ENCODE data around the gene RASA4B.

RASA4B gene

DNA sequence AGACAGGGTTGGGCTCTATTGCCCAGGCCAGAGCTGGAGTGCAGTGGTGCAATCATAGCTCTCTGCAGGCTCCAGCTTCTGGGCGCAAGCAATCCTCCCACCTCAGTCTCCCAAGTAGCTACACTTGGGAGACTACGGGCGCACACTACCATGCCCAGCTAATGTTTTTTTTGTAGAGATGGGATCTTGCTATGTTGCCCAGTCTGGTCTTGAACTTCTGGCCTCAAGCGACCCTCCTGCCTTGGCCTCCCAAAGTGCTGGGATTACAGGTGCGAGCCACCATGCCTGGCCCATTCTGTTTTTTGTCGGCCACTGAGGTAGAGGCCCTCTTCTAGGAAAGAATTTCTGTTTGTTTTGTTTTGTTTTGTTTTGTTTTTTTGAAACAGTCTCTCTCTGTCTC, 65.1 kb downstream of the RASA4B start:
- Histone ChIP-seq H3K9me3 (ENCODE audit: control insufficient read depth, low read length) (no peaks in the 10 kb centered on the region), H3K4me3 (ENCODE audit: insufficient read depth, low read depth, low read length) (no peak overlapping the region), H3K36me3 (ENCODE audit: control insufficient read depth, insufficient read depth, low read length) (peaks cover 6% of the 10 kb centered on the region), H3K27ac (ENCODE audit: insufficient read depth, low read depth, low read length, poor library complexity, severe bottlenecking) (no peak overlapping the region), H3K27me3 (ENCODE audit: control insufficient read depth, insufficient read depth, low read length, poor library complexity, severe bottlenecking) (no peaks in the 10 kb centered on the region), H3K4me1 (ENCODE audit: control insufficient read depth, insufficient read depth, low read length) (peaks cover 4% of the 10 kb centered on the region)
- WGBS, 2 experiments: 92 to 96% methylated on average over 6 of the region's 6 CpGs

DNA sequence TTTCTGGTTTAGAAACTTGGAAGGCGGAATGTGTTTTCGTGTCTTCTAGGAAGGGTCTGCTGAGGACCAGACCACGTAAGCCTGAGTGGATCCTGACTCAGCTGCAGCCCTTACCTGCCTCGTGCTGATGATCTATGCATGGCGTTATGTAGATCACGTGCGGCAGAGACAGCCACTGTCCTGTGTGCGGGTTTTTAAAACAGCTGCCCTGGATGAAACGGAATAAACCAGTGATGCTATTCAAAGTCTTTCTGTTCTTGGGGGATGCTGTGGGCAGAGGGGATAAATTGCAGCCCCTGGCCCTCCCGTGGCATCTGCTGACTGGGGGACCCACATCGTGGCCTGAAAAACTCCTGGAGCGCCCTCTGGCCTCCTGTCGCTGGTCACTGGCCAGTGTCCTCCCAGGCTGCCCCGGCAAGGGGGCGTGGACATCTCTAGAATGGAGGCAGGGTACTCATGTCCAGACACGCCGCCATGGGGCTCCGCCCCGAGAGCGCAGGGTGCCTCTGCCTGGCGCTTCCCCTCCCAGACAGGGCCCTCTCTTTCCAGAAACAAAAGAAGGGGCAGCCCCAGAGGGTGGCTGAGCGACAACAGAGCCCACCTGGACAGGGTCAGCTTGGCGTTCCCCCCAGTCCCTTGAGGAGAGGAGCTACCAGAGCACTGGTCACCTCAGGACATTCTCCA, 66.1 kb downstream of the RASA4B start:
- H3K27ac ChIP-seq (ENCODE audit: insufficient read depth, low read depth, low read length, poor library complexity, severe bottlenecking): no peak overlapping the region
- no peak overlapping the region for H3K4me3 ChIP-seq (ENCODE audit: insufficient read depth, low read depth, low read length)
- WGBS, 2 experiments: 66 to 71% methylated on average over 23 of the region's 23 CpGs
- H3K27me3 ChIP-seq (ENCODE audit: control insufficient read depth, insufficient read depth, low read length, poor library complexity, severe bottlenecking): no peaks in the 10 kb centered on the region
- no peaks in the 10 kb centered on the region for H3K9me3 ChIP-seq (ENCODE audit: control insufficient read depth, low read length)
- H3K4me1 ChIP-seq (ENCODE audit: control insufficient read depth, insufficient read depth, low read length): peaks cover 4% of the 10 kb centered on the region
- no peaks in the 10 kb centered on the region for H3K36me3 ChIP-seq (ENCODE audit: control insufficient read depth, insufficient read depth, low read length)

DNA sequence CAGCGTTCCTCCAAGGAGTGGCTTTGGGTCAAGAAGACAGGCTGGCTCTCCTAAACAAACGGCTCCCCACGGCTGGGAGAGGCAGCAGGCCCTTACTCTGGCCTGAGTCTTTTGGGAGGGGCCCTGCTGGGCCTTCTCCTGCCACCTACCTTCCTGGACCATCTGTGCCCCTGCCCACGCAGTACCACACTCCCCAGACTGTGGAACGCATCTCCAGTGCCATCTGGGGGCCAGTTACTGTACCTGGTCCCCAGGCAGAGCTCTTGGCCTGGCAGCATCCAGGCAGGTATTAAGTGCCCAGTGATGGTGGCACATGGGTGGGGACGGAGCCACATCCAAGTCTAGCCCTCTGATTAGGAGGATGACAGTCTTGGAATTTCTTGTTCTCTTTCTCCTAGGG, 67.3 kb downstream of the RASA4B start:
- no peak overlapping the region for H3K4me3 ChIP-seq (ENCODE audit: insufficient read depth, low read depth, low read length)
- H3K27me3 ChIP-seq (ENCODE audit: control insufficient read depth, insufficient read depth, low read length, poor library complexity, severe bottlenecking): no peaks in the 10 kb centered on the region
- no peaks in the 10 kb centered on the region for H3K9me3 ChIP-seq (ENCODE audit: control insufficient read depth, low read length)
- no peaks in the 10 kb centered on the region for H3K36me3 ChIP-seq (ENCODE audit: control insufficient read depth, insufficient read depth, low read length)
- peaks cover 4% of the 10 kb centered on the region for H3K4me1 ChIP-seq (ENCODE audit: control insufficient read depth, insufficient read depth, low read length)
- 89 to 92% methylated on average over 6 of the region's 6 CpGs for WGBS, 2 experiments
- H3K27ac ChIP-seq (ENCODE audit: insufficient read depth, low read depth, low read length, poor library complexity, severe bottlenecking): no peak overlapping the region

DNA sequence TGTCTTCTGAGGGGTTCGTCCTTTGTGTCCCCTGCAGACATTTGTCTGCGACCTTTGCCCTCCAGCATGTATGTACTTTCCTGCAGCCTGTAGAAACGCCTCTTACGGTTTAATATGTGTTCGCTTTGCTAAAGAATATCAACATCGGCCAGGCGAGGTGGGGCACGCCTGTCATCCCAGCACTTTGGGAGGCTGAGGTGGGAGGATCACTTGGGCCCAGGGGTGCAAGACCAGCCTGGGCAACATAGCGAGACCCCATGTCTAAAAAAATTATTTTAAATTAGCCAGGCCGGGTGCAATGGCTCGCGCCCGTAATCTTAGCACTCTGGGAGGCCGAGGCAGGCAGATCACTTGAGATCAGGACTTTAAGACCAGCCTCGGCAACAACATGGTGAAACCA, 68.4 kb downstream of the RASA4B start:
- Histone ChIP-seq H3K36me3 (ENCODE audit: control insufficient read depth, insufficient read depth, low read length) (no peaks in the 10 kb centered on the region), H3K9me3 (ENCODE audit: control insufficient read depth, low read length) (no peaks in the 10 kb centered on the region), H3K4me3 (ENCODE audit: insufficient read depth, low read depth, low read length) (no peak overlapping the region), H3K27me3 (ENCODE audit: control insufficient read depth, insufficient read depth, low read length, poor library complexity, severe bottlenecking) (no peaks in the 10 kb centered on the region), H3K27ac (ENCODE audit: insufficient read depth, low read depth, low read length, poor library complexity, severe bottlenecking) (no peak overlapping the region), H3K4me1 (ENCODE audit: control insufficient read depth, insufficient read depth, low read length) (peaks cover 4% of the 10 kb centered on the region)
- WGBS, 2 experiments: 95 to 97% methylated on average over 15 of the region's 15 CpGs

DNA sequence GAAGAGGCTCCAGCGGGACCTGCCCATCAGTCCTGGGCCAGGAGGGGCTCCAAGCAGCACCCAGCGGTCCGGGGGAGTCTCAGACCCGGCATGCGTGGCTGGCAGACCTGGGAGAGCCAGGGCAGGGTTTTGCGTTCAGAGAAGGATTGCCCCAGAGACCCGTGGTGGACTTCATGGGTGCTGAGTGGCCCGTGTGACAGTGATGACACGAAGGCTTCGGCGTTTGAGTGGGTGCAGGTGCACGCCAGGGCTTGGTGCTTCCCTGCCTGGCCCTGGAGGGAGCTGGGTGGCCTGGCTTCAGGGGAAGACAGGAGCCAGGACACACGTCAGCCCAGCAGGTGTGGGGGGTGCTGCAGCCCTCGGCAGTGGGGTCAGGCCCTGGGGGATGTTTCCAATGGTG, 70.3 kb downstream of the RASA4B start:
- H3K36me3 ChIP-seq (ENCODE audit: control insufficient read depth, insufficient read depth, low read length): no peaks in the 10 kb centered on the region
- WGBS, 2 experiments: 93 to 94% methylated on average over 14 of the region's 14 CpGs
- H3K27ac ChIP-seq (ENCODE audit: insufficient read depth, low read depth, low read length, poor library complexity, severe bottlenecking): no peak overlapping the region
- H3K27me3 ChIP-seq (ENCODE audit: control insufficient read depth, insufficient read depth, low read length, poor library complexity, severe bottlenecking): no peaks in the 10 kb centered on the region
- H3K4me3 ChIP-seq (ENCODE audit: insufficient read depth, low read depth, low read length): no peak overlapping the region
- no peaks in the 10 kb centered on the region for H3K9me3 ChIP-seq (ENCODE audit: control insufficient read depth, low read length)
- H3K4me1 ChIP-seq (ENCODE audit: control insufficient read depth, insufficient read depth, low read length): peaks cover 4% of the 10 kb centered on the region

DNA sequence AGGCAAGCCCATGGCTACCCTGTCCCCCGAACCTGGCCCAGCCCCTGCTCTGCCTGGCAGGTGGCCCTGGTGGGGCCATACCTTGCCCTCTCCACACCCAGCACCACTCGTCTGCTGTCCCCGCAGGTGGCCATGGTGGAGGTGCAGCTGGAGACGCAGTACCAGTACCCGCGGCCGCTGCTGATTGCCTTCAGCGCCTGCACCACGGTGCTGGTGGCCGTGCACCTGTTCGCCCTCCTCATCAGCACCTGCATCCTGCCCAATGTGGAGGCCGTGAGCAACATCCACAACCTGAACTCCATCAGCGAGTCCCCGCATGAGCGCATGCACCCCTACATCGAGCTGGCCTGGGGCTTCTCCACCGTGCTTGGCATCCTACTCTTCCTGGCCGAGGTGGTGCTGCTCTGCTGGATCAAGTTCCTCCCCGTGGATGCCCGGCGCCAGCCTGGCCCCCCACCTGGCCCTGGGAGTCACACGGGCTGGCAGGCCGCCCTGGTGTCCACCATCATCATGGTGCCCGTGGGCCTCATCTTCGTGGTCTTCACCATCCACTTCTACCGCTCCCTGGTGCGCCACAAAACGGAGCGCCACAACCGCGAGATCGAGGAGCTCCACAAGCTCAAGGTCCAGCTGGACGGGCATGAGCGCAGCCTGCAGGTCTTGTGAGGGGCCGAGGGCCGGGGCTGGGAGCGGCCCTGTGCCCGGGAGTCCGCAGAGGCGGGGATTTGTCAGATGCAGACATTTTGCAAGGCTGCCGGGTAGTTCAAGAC, 71.0 kb downstream of the RASA4B start:
- WGBS, 2 experiments: 95 to 97% methylated on average over 41 of the region's 41 CpGs
- Histone ChIP-seq H3K4me3 (ENCODE audit: insufficient read depth, low read depth, low read length) (no peak overlapping the region), H3K9me3 (ENCODE audit: control insufficient read depth, low read length) (no peaks in the 10 kb centered on the region), H3K27ac (ENCODE audit: insufficient read depth, low read depth, low read length, poor library complexity, severe bottlenecking) (no peak overlapping the region), H3K36me3 (ENCODE audit: control insufficient read depth, insufficient read depth, low read length) (no peaks in the 10 kb centered on the region), H3K27me3 (ENCODE audit: control insufficient read depth, insufficient read depth, low read length, poor library complexity, severe bottlenecking) (no peaks in the 10 kb centered on the region), H3K4me1 (ENCODE audit: control insufficient read depth, insufficient read depth, low read length) (peaks cover 4% of the 10 kb centered on the region)

DNA sequence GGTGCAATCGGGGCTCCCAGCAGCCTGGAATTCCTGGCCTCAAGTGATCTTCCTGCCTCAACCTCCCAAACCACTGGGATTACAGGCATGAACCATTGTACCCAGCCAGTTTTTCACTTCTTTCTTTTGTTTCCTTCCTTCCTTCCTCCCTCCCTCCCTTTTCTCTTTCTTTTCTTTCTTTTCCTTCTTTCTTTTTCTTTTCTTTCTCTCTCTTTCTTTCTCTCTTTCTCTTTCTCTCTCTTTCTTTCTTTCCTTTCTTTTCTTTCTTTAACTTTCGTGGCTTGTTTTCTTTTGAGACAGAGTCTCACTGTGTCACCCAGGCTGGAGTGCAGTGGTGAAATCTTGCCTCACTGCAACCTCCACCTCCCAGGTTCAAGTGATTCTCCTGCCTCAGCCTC, 71.9 kb downstream of the RASA4B start:
- Histone ChIP-seq H3K36me3 (ENCODE audit: control insufficient read depth, insufficient read depth, low read length) (no peaks in the 10 kb centered on the region), H3K9me3 (ENCODE audit: control insufficient read depth, low read length) (no peaks in the 10 kb centered on the region), H3K27me3 (ENCODE audit: control insufficient read depth, insufficient read depth, low read length, poor library complexity, severe bottlenecking) (no peaks in the 10 kb centered on the region), H3K4me3 (ENCODE audit: insufficient read depth, low read depth, low read length) (no peak overlapping the region), H3K4me1 (ENCODE audit: control insufficient read depth, insufficient read depth, low read length) (no peaks in the 10 kb centered on the region), H3K27ac (ENCODE audit: insufficient read depth, low read depth, low read length, poor library complexity, severe bottlenecking) (no peak overlapping the region)
- WGBS, 2 experiments: 84 to 89% methylated on average over 2 of the region's 2 CpGs

DNA sequence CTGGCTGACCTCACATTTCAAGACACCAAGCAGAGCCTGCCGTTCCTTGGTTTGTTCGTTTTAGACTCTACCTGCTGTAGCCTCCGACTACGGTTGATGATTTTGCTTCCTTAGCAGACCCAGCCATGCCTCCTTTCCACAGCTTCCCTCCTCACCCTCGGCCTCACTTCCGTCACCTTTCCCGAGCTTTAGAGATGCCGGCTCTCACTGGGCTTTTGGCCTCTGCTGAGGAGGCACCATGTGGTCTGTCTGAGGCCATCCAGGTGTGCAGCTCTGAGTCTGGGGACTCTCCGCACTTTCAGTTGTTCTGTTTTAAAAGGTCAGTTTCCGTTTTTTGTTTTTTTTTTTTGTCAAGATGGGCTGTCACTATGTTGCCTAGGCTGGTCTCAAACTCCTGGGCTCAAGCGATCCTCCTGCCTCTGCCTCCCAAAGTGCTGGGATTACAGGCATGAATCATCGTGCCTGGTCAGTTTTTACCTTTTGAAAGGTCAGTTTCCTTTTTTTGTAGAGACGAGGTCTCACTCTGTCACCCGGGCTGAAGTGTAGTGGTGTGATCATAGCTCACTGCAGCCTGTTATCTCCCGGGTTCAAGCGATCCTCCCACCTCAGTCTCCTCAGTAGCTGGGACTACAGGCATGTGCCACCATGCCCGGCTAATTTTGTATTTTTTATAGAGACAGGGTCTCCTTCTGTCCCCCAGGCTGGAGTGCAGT, 72.5 kb downstream of the RASA4B start:
- 92 to 95% methylated on average over 17 of the region's 17 CpGs for WGBS, 2 experiments

DNA sequence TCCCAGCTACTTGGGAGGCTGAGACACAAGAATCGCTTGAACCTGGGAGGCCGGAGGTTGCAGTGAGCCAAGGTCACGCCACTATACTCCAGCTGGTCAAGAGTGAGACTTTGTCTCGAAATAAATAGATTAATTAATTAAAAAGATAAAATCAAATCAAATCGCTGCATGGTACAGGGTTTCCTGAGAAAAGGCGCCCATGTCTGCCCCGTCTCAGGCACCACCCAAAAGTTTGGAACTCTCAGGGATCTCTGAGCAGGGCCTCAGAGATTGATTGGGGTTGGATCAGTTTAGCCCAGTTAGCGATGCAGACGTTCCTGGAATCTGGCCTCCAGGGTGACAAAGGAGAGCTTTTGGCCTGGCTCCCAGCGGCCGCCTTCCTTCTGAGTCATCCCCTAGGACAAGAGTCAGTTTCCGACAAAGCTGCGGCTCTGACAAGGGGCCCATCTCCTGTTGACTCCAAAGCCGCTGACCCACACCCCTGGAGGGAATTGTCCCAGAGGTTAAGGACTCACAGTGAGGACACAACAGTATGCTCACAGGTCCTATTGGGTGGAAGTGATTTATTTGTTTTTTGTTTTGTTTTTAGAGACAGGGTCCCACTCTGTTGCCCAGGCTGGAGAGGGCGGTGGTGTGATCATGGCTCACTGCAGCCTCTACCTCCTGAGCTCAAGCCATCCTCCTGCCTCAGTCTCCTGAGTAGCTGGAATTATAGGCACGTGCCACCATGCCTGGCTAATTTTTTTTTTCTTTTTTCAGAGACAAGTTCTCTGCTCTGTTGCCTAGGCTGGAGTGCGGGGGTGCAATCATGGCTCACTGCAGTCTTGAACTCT, 77.4 kb downstream of the RASA4B start:
- Histone ChIP-seq H3K4me1 (ENCODE audit: control insufficient read depth, insufficient read depth, low read length) (no peaks in the 10 kb centered on the region), H3K27ac (ENCODE audit: insufficient read depth, low read depth, low read length, poor library complexity, severe bottlenecking) (peak overlapping the region; percentile 71), H3K27me3 (ENCODE audit: control insufficient read depth, insufficient read depth, low read length, poor library complexity, severe bottlenecking) (no peaks in the 10 kb centered on the region), H3K9me3 (ENCODE audit: control insufficient read depth, low read length) (no peaks in the 10 kb centered on the region), H3K36me3 (ENCODE audit: control insufficient read depth, insufficient read depth, low read length) (peaks cover 4% of the 10 kb centered on the region), H3K4me3 (ENCODE audit: insufficient read depth, low read depth, low read length) (no peak overlapping the region)
- 71 to 73% methylated on average over 17 of the region's 17 CpGs for WGBS, 2 experiments

More for the DNA sequence above, 72.5 kb downstream of the RASA4B start:
- H3K27ac ChIP-seq (ENCODE audit: insufficient read depth, low read depth, low read length, poor library complexity, severe bottlenecking): no peak overlapping the region
- H3K4me3 ChIP-seq (ENCODE audit: insufficient read depth, low read depth, low read length): no peak overlapping the region
- no peaks in the 10 kb centered on the region for H3K9me3 ChIP-seq (ENCODE audit: control insufficient read depth, low read length)
- H3K27me3 ChIP-seq (ENCODE audit: control insufficient read depth, insufficient read depth, low read length, poor library complexity, severe bottlenecking): no peaks in the 10 kb centered on the region
- no peaks in the 10 kb centered on the region for H3K4me1 ChIP-seq (ENCODE audit: control insufficient read depth, insufficient read depth, low read length)
- no peaks in the 10 kb centered on the region for H3K36me3 ChIP-seq (ENCODE audit: control insufficient read depth, insufficient read depth, low read length)
